ENCODE results near the gene CACNG3.
"Not testable (repeated sequence)": the region's sequence is repeated elsewhere in the genome, so short reads cannot be mapped to it uniquely, and the experiment has no call there.

CACNG3 gene

GRCh38 chr16:24275413-24275812 is 19.3 kb downstream of the CACNG3 start:
- no peak for DNase-seq (ENCODE audit: extremely low read depth in 1 of 2, low read depth in 1 of 2)

GRCh38 chr16:24279982-24280515 is 23.9 kb downstream of the CACNG3 start:
- DNase-seq (ENCODE audit: extremely low read depth in 1 of 2, low read depth in 1 of 2), result no peak

- DNase-seq (ENCODE audit: extremely low read depth in 1 of 2, low read depth in 1 of 2), result no peak
Observed at GRCh38 chr16:24281466-24281865, 25.3 kb downstream of the CACNG3 start.

GRCh38 chr16:24282141-24282540 is 26.0 kb downstream of the CACNG3 start:
- no peak for DNase-seq (ENCODE audit: extremely low read depth in 1 of 2, low read depth in 1 of 2)

- DNase-seq (ENCODE audit: extremely low read depth in 1 of 2, low read depth in 1 of 2), result no peak
Observed at GRCh38 chr16:24286741-24287405, 30.7 kb downstream of the CACNG3 start.

- no peak for DNase-seq (ENCODE audit: extremely low read depth in 1 of 2, low read depth in 1 of 2)
Observed at GRCh38 chr16:24288516-24288915, 32.4 kb downstream of the CACNG3 start.

- DNase-seq (ENCODE audit: extremely low read depth in 1 of 2, low read depth in 1 of 2), result no peak
Observed at GRCh38 chr16:24289166-24289700, 33.1 kb downstream of the CACNG3 start.

GRCh38 chr16:24291932-24292331 is 35.8 kb downstream of the CACNG3 start:
- no peak for DNase-seq (ENCODE audit: extremely low read depth in 1 of 2, low read depth in 1 of 2)

GRCh38 chr16:24294131-24294530 is 38.0 kb downstream of the CACNG3 start:
- DNase-seq (ENCODE audit: extremely low read depth in 1 of 2, low read depth in 1 of 2), result no peak

GRCh38 chr16:24297375-24297774 is 41.2 kb downstream of the CACNG3 start:
- no peak for DNase-seq (ENCODE audit: extremely low read depth in 1 of 2, low read depth in 1 of 2)

- no peak for DNase-seq (ENCODE audit: extremely low read depth in 1 of 2, low read depth in 1 of 2)
Observed at GRCh38 chr16:24298548-24299167, 42.5 kb downstream of the CACNG3 start.

GRCh38 chr16:24300750-24301149 is 44.6 kb downstream of the CACNG3 start:
- DNase-seq (ENCODE audit: extremely low read depth in 1 of 2, low read depth in 1 of 2), result not testable (repeated sequence)

- no peak for DNase-seq (ENCODE audit: extremely low read depth in 1 of 2, low read depth in 1 of 2)
Observed at GRCh38 chr16:24302636-24303035, 46.5 kb downstream of the CACNG3 start.

- no peak for DNase-seq (ENCODE audit: extremely low read depth in 1 of 2, low read depth in 1 of 2)
Observed at GRCh38 chr16:24308200-24308599, 52.1 kb downstream of the CACNG3 start.

GRCh38 chr16:24309258-24310142 is 53.4 kb downstream of the CACNG3 start:
- DNase-seq (ENCODE audit: extremely low read depth in 1 of 2, low read depth in 1 of 2), result peak in 1 of 2 donors; percentile 51

GRCh38 chr16:24315343-24315742 is 59.2 kb downstream of the CACNG3 start:
- DNase-seq (ENCODE audit: extremely low read depth in 1 of 2, low read depth in 1 of 2), result no peak

GRCh38 chr16:24318680-24319079 is 62.5 kb downstream of the CACNG3 start:
- no peak for DNase-seq (ENCODE audit: extremely low read depth in 1 of 2, low read depth in 1 of 2)

GRCh38 chr16:24319126-24319814 is 63.1 kb downstream of the CACNG3 start:
- no peak for DNase-seq (ENCODE audit: extremely low read depth in 1 of 2, low read depth in 1 of 2)

GRCh38 chr16:24322106-24322505 is 66.0 kb downstream of the CACNG3 start:
- DNase-seq (ENCODE audit: extremely low read depth in 1 of 2, low read depth in 1 of 2), result no peak

- DNase-seq (ENCODE audit: extremely low read depth in 1 of 2, low read depth in 1 of 2), result no peak
Observed at GRCh38 chr16:24324421-24324820, 68.3 kb downstream of the CACNG3 start.
